ENCODE measurements around the gene REPS1.
A peak's percentile ranks its signal among the peaks of the same experiment; 100 is the strongest.

The REPS1 gene

GRCh38 chr6:138920906-138921305 lies 67.1 kb downstream of the REPS1 start:
- no peak for DNase-seq (ENCODE audit: low read depth)

GRCh38 chr6:138914701-138915100 lies 73.4 kb downstream of the REPS1 start:
- DNase-seq (ENCODE audit: low read depth): peak; percentile 2

- DNase-seq (ENCODE audit: low read depth): no peak
Measured at GRCh38 chr6:138912308-138912707, 75.7 kb downstream of the REPS1 start.

GRCh38 chr6:138909975-138910374 lies 78.1 kb downstream of the REPS1 start:
- no peak for DNase-seq (ENCODE audit: low read depth)

GRCh38 chr6:138909511-138909910 lies 78.5 kb downstream of the REPS1 start:
- DNase-seq (ENCODE audit: low read depth): no peak

- no peak for DNase-seq (ENCODE audit: low read depth)
Measured at GRCh38 chr6:138907167-138907566, 80.9 kb downstream of the REPS1 start.

GRCh38 chr6:138897031-138897430 lies 91.0 kb downstream of the REPS1 start:
- DNase-seq (ENCODE audit: low read depth): no peak

GRCh38 chr6:138896104-138896756 lies 91.8 kb downstream of the REPS1 start:
- no peak for DNase-seq (ENCODE audit: low read depth)

GRCh38 chr6:138891255-138891986 lies 96.6 kb downstream of the REPS1 start:
- no peak for DNase-seq (ENCODE audit: low read depth)

GRCh38 chr6:138885156-138885819 lies 102.8 kb downstream of the REPS1 start:
- DNase-seq (ENCODE audit: low read depth): no peak

GRCh38 chr6:138882369-138883017 lies 105.6 kb downstream of the REPS1 start:
- DNase-seq (ENCODE audit: low read depth): no peak

GRCh38 chr6:138873191-138873590 lies 114.9 kb downstream of the REPS1 start:
- DNase-seq (ENCODE audit: low read depth): no peak

GRCh38 chr6:138869398-138869797 lies 118.7 kb downstream of the REPS1 start:
- DNase-seq (ENCODE audit: low read depth): no peak

- no peak for DNase-seq (ENCODE audit: low read depth)
Measured at GRCh38 chr6:138868181-138868580, 119.9 kb downstream of the REPS1 start.

- no peak for DNase-seq (ENCODE audit: low read depth)
Measured at GRCh38 chr6:138865480-138866109, 122.5 kb downstream of the REPS1 start.

GRCh38 chr6:138864343-138864890 lies 123.6 kb downstream of the REPS1 start:
- no peak for DNase-seq (ENCODE audit: low read depth)

GRCh38 chr6:138863321-138863720 lies 124.7 kb downstream of the REPS1 start:
- DNase-seq (ENCODE audit: low read depth): no peak

GRCh38 chr6:138862456-138862855 lies 125.6 kb downstream of the REPS1 start:
- DNase-seq (ENCODE audit: low read depth): no peak

- no peak for DNase-seq (ENCODE audit: low read depth)
Measured at GRCh38 chr6:138857775-138858174, 130.3 kb downstream of the REPS1 start.

- no peak for DNase-seq (ENCODE audit: low read depth)
Measured at GRCh38 chr6:138856654-138857053, 131.4 kb downstream of the REPS1 start.
